H9 (cell line): ENCODE results near the gene MGLL. TPM values are rescaled to one million over a fixed set of nuclear protein-coding genes. Genes with fewer than 3 reads are reported as not detected.

Experiments
- DNase-seq: peaks from one replicate; pipeline ENCODE4 v3.0.0-alpha.2; 2017
- H2AFZ ChIP-seq: one replicate; pipeline ENCODE4 v1.6.1; 2013; ENCODE audit warnings: mild to moderate bottlenecking, low read length, control low read depth, moderate library complexity
- H2AK5ac ChIP-seq: 2 replicates; pipeline ENCODE4 v1.6.1; 2013; ENCODE audit warnings: low read length, control low read depth, mixed read lengths; ENCODE audit not compliant: insufficient read length
- H2BK120ac ChIP-seq: one replicate; pipeline ENCODE4 v1.6.1; 2013; ENCODE audit warnings: low read depth, mild to moderate bottlenecking, low read length, control low read depth, inconsistent platforms; ENCODE audit not compliant: poor library complexity, severe bottlenecking
- H2BK12ac ChIP-seq: 2 replicates; pipeline ENCODE4 v1.6.1; 2013; ENCODE audit warnings: low read length, control low read depth, mixed read lengths, low read depth; ENCODE audit not compliant: insufficient read length
- H2BK15ac ChIP-seq: 2 replicates; pipeline ENCODE4 v1.6.1; 2013; ENCODE audit warnings: low read depth, low read length, control low read depth
- H2BK20ac ChIP-seq: one replicate; pipeline ENCODE4 v1.6.1; 2013; ENCODE audit warnings: low read depth, mild to moderate bottlenecking, low read length, control low read depth, inconsistent platforms; ENCODE audit not compliant: poor library complexity, severe bottlenecking
- H2BK5ac ChIP-seq: 2 replicates; pipeline ENCODE4 v1.6.1; 2013; ENCODE audit warnings: low read length, control low read depth, mixed read lengths; ENCODE audit not compliant: insufficient read length
- H3K14ac ChIP-seq: 2 replicates; pipeline ENCODE4 v1.6.1; 2013; ENCODE audit warnings: low read length, control low read depth; ENCODE audit not compliant: insufficient read depth
- H3K18ac ChIP-seq: 2 replicates; pipeline ENCODE4 v1.6.1; 2013; ENCODE audit warnings: low read depth, mild to moderate bottlenecking, mixed read lengths, low read length, control low read depth; ENCODE audit not compliant: insufficient read length
- H3K23ac ChIP-seq: 2 replicates; pipeline ENCODE4 v1.6.1; 2013; ENCODE audit warnings: low read length, control low read depth, mixed read lengths, low read depth; ENCODE audit not compliant: insufficient read length
- H3K23me2 ChIP-seq: 2 replicates; pipeline ENCODE4 v1.6.1; 2013; ENCODE audit warnings: low read depth, mild to moderate bottlenecking, mixed read lengths, low read length, control low read depth; ENCODE audit not compliant: insufficient read length, poor library complexity, severe bottlenecking
- H3K27ac ChIP-seq: 2 replicates; pipeline ENCODE4 v1.5.1; 2013; ENCODE audit warnings: low read length, control low read depth, mixed read lengths, low read depth; ENCODE audit not compliant: insufficient read length
- H3K27me3 ChIP-seq: 2 replicates; pipeline ENCODE4 v1.6.1; 2013; ENCODE audit warnings: low read length, control low read depth, inconsistent platforms; ENCODE audit not compliant: insufficient read depth
- H3K4ac ChIP-seq: 2 replicates; pipeline ENCODE4 v1.6.1; 2013; ENCODE audit warnings: low read depth, mild to moderate bottlenecking, control low read depth, inconsistent platforms, low read length, moderate library complexity
- H3K4me1 ChIP-seq: 2 replicates; pipeline ENCODE4 v1.6.1; 2013; ENCODE audit warnings: low read length, control low read depth, inconsistent platforms; ENCODE audit not compliant: insufficient read depth
- H3K4me2 ChIP-seq: 2 replicates; pipeline ENCODE4 v1.6.1; 2013; ENCODE audit warnings: low read length, control low read depth, mixed read lengths; ENCODE audit not compliant: insufficient read length, insufficient read depth
- H3K56ac ChIP-seq: 2 replicates; pipeline ENCODE4 v1.6.1; 2013; ENCODE audit warnings: low read depth, mild to moderate bottlenecking, mixed read lengths, low read length, control low read depth; ENCODE audit not compliant: insufficient read length
- H3K79me1 ChIP-seq: 2 replicates; pipeline ENCODE4 v1.6.1; 2013; ENCODE audit warnings: low read depth, mild to moderate bottlenecking, moderate library complexity, low read length, control low read depth, inconsistent platforms; ENCODE audit not compliant: insufficient read depth, poor library complexity, severe bottlenecking
- H3K79me2 ChIP-seq: 2 replicates; pipeline ENCODE4 v1.6.1; 2013; ENCODE audit warnings: low read length, control low read depth, inconsistent platforms; ENCODE audit not compliant: insufficient read depth
- H3K9ac ChIP-seq: 2 replicates; pipeline ENCODE4 v1.6.1; 2013; ENCODE audit warnings: low read length, control low read depth, mixed read lengths; ENCODE audit not compliant: insufficient read length; ENCODE audit errors: extremely low read depth
- H3K9me3 ChIP-seq: one replicate; pipeline ENCODE4 v1.6.1; 2013; ENCODE audit warnings: low read depth, low read length, inconsistent platforms; ENCODE audit not compliant: control insufficient read depth
- H3T11ph ChIP-seq: one replicate; pipeline ENCODE4 v1.6.1; 2013; ENCODE audit warnings: mild to moderate bottlenecking, low read length, control low read depth, inconsistent platforms
- H4K20me1 ChIP-seq: one replicate; pipeline ENCODE4 v1.6.1; 2013; ENCODE audit not compliant: control insufficient read depth, insufficient read length, insufficient read depth
- H4K5ac ChIP-seq: 2 replicates; pipeline ENCODE4 v1.6.1; 2013; ENCODE audit warnings: low read depth, mild to moderate bottlenecking, mixed read lengths, low read length, control low read depth; ENCODE audit not compliant: insufficient read length
- H4K8ac ChIP-seq: replicated peaks from 2 replicates; pipeline ENCODE4 v1.6.1; 2013; ENCODE audit warnings: low read length, control low read depth, mixed read lengths, low read depth; ENCODE audit not compliant: insufficient read length
- H4K91ac ChIP-seq: 2 replicates; pipeline ENCODE4 v1.6.1; 2013; ENCODE audit warnings: low read depth, mild to moderate bottlenecking, moderate library complexity, mixed read lengths, low read length, control low read depth; ENCODE audit not compliant: insufficient read length
- H3K27ac Mint-ChIP-seq, 3 experiments: 2 replicates in 2 of 3; 3 replicates in 1 of 3; pipeline ENCODE4 v1.8.0; 2020 to 2021; ENCODE audit warnings: mixed read lengths in 3 of 3, mild to moderate bottlenecking in 1 of 3, moderate library complexity in 1 of 3
- H3K27me3 Mint-ChIP-seq: 2 replicates; pipeline ENCODE4 v1.8.0; 2021; ENCODE audit warnings: low read depth, mild to moderate bottlenecking, moderate library complexity, mixed read lengths
- H3K36me3 Mint-ChIP-seq, 3 experiments: 2 replicates in 2 of 3; 3 replicates in 1 of 3; pipeline ENCODE4 v1.8.0; 2020 to 2021; ENCODE audit warnings: low read depth in 3 of 3, mixed read lengths in 3 of 3; ENCODE audit not compliant: insufficient read depth in 1 of 3
- H3K4me1 Mint-ChIP-seq, 2 experiments: 2 replicates each; pipeline ENCODE4 v1.8.0; 2020; ENCODE audit warnings: mixed read lengths in 2 of 2
- H3K4me3 Mint-ChIP-seq, 2 experiments: 2 replicates in 1 of 2; 3 replicates in 1 of 2; pipeline ENCODE4 v1.8.0; 2020 to 2021; ENCODE audit warnings: mild to moderate bottlenecking in 2 of 2, mixed read lengths in 2 of 2, moderate library complexity in 1 of 2
- H3K9me3 Mint-ChIP-seq, 2 experiments: 2 replicates in 1 of 2; 3 replicates in 1 of 2; pipeline ENCODE4 v1.8.0; 2020; ENCODE audit warnings: mild to moderate bottlenecking in 2 of 2, mixed read lengths in 2 of 2, moderate library complexity in 1 of 2
- CTCF ChIP-seq: fragments of 200-600 bp; sonication (generic); conservative IDR thresholded peaks from 3 replicates; pipeline ENCODE4 v1.8.0; 2021; ENCODE audit warnings: antibody characterized with exemption, mild to moderate bottlenecking
- WGBS: extraction: QIAGEN DNeasy Blood & Tissue Kit; methylation state at CpG from one replicate; pipeline ENCODE4 v1.1.7; 2013; ENCODE audit warnings: missing lambda C conversion rate, low lambda C conversion rate, mixed read lengths; ENCODE audit not compliant: insufficient read length; ENCODE audit errors: extremely low coverage; 5-methylcytosine and 5-hydroxymethylcytosine counted together
- total RNA-seq: library from RNA; stranded (reverse); gene quantifications from 2 replicates; pipeline ENCODE4 v1.2.1, GENCODE V29; 2021

The MGLL gene
- total RNA-seq, 1 experiment from 2014 or later: 0.11 TPM

- H3K79me2 ChIP-seq: no peaks in the 10 kb centered on the region
- Mint-ChIP-seq H3K27ac (no peak overlapping the region), H3K4me3 (no peak overlapping the region), H3K27me3 (peaks cover 48% of the 10 kb centered on the region), H3K9me3 (peaks cover 1 to 7% of the 10 kb centered on the region in 2 experiments; a peak in 3 of 5 replicates), H3K4me1 (peaks cover 38 to 45% of the 10 kb centered on the region in 2 experiments), H3K36me3 (0 out of 7 replicates have a peak, but pooled peaks cover 0 to 1% (median 0%) of the 10 kb centered on the region in 3 experiments)
- no peak overlapping the region for H3K27ac ChIP-seq
- no peak overlapping the region for H3T11ph ChIP-seq
- no peak overlapping the region for H4K8ac ChIP-seq
- H2BK120ac ChIP-seq: no peak overlapping the region
- no peak overlapping the region for H2BK15ac ChIP-seq
- DNase-seq: no peak
- WGBS: no CpG with 5 or more reads among the region's 6 CpGs
- H2BK20ac ChIP-seq: no peak overlapping the region
- H4K5ac ChIP-seq: no peak overlapping the region
- no peak overlapping the region for H3K4ac ChIP-seq
- H2AK5ac ChIP-seq: no peak overlapping the region
- no peaks in the 10 kb centered on the region for H3K27me3 ChIP-seq
- no peak overlapping the region for H3K18ac ChIP-seq
- no peak overlapping the region for H3K4me2 ChIP-seq
- H3K56ac ChIP-seq: no peak overlapping the region
- no peak for TF ChIP-seq CTCF
- no peaks in the 10 kb centered on the region for H3K9me3 ChIP-seq
- H3K4me1 ChIP-seq: peaks cover 5% of the 10 kb centered on the region; the same call in 1 of the 2 replicates
- no peak overlapping the region for H2AFZ ChIP-seq
- H4K91ac ChIP-seq: no peak overlapping the region
- H3K79me1 ChIP-seq: no peaks in the 10 kb centered on the region
- H3K23ac ChIP-seq: no peak overlapping the region
- H3K9ac ChIP-seq: no peak overlapping the region
- H3K23me2 ChIP-seq: no peaks in the 10 kb centered on the region
- H3K14ac ChIP-seq: no peak overlapping the region
- H4K20me1 ChIP-seq: no peaks in the 10 kb centered on the region
- no peak overlapping the region for H2BK12ac ChIP-seq
- no peak overlapping the region for H2BK5ac ChIP-seq
Observed at GRCh38 chr3:127730666-127731295, 91.5 kb downstream of the MGLL start.
